ENCODE data around the gene NCOR2.

DNA sequence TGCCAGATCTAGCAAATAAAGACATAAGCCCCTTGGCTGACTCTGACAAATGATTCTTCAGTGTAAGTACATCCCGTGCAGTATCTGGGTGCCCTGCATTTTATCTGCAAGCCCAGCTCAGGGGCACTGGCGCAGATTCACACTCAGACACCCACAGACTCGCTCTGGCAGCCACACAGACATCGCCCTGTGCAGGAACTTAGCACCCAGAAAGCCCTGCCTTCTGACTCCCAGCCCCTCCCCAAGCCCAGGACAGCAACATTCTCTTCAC lies 44.9 kb upstream of the NCOR2 start:
- TF ChIP-seq CTCF (IDR thresholded peaks at IDR 0.05) (no peak), POLR2A (IDR thresholded peaks at IDR 0.05) (no peak)

Measured in right lobe of liver (tissue), 4 donors.